Measurements from ENCODE around the gene DLK1. TPM values are rescaled to one million over a fixed set of nuclear protein-coding genes. Genes with fewer than 3 reads are reported as not detected.
A peak's percentile ranks its signal among the peaks of the same experiment; 100 is the strongest.

Gene DLK1
- total and polyA plus RNA-seq, 2 of the 13 experiments (the other 11 are each of a cell fraction or from before 2014, with no cell fraction given): 95.5 to 312 TPM

DNA sequence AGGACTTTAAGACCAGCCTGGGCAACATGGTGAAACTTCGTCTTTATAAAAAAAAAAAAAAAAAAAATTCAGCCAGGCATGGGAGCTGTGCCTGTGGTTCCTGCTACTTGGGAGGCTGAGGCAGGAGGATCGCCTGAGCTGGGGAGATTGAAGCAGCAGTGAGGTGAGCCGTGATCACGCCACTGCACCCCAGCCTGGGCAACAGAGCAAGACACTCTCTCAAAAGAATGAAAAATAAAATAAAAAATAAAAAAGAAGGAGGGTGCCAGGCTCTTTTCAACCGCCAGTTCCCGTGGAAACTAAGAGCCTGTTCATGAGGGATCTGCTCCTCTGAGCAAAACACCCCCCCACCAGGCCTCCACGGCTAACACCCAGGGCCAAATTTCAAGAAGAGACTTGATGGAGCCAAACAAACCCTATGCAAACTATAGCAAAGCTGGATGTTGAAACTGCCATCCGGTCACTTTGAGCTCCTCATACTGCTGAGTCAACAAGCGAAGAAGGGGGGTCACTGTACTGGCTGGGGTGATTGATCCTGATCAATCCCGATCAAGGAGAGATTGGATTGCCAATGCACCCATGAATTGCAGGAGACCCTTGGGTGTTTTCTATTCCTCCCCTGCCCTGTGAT, 23.4 kb downstream of the DLK1 start (continued):
- TF ChIP-seq CSRNP1 (CRISPR knock-in tag; IDR thresholded peaks at IDR 0.05) (no peak), FOSL2 (CRISPR knock-in tag; IDR thresholded peaks at IDR 0.05) (peak; percentile 85), GABPA (IDR thresholded peaks at IDR 0.05; ENCODE audit: low read depth, low read length) (no peak), GABPA (CRISPR knock-in tag; IDR thresholded peaks at IDR 0.05; ENCODE audit: low read depth) (peak; percentile 32; the same call in 1 of the 2 replicates), ZSCAN22 (CRISPR knock-in tag; IDR thresholded peaks at IDR 0.05) (no peak), ZNF773 (CRISPR knock-in tag; IDR thresholded peaks at IDR 0.05; ENCODE audit: borderline replicate concordance) (no peak), ZNF207 (IDR thresholded peaks at IDR 0.05; ENCODE audit: borderline replicate concordance) (no peak), ZSCAN31 (CRISPR knock-in tag; IDR thresholded peaks at IDR 0.05; ENCODE audit: low read depth) (no peak), ZNF629 (CRISPR knock-in tag; conservative IDR thresholded peaks at IDR 0.05) (no peak), YEATS2 (CRISPR knock-in tag; IDR thresholded peaks at IDR 0.05; ENCODE audit: borderline replicate concordance) (no peak), MAFG (CRISPR knock-in tag; IDR thresholded peaks at IDR 0.05) (no peak), POLR2A (IDR thresholded peaks at IDR 0.05; ENCODE audit: insufficient read depth in 1 of 2, low read depth in 2 of 2, low read length in 2 of 2) (no peak), ZNF703 (CRISPR knock-in tag; IDR thresholded peaks at IDR 0.05; ENCODE audit: borderline replicate concordance) (no peak), KDM1A (CRISPR knock-in tag; IDR thresholded peaks at IDR 0.05) (no peak), CCAR2 (optimal IDR thresholded peaks at IDR 0.05; ENCODE audit: low read depth, low read length) (no peak), CHCHD3 (CRISPR knock-in tag; IDR thresholded peaks at IDR 0.05) (no peak), ATF2 (CRISPR knock-in tag; IDR thresholded peaks at IDR 0.05) (peak; percentile 47; the same call in 1 of the 2 replicates), AGO1 (IDR thresholded peaks at IDR 0.05; ENCODE audit: low read depth, low read length, poor library complexity, severe bottlenecking) (no peak), KMT2B (CRISPR knock-in tag; IDR thresholded peaks at IDR 0.05) (no peak), ZBTB2 (CRISPR knock-in tag; IDR thresholded peaks at IDR 0.05; ENCODE audit: low read depth) (no peak), ZBTB7B (CRISPR knock-in tag; IDR thresholded peaks at IDR 0.05) (peak; percentile 40; the same call in 1 of the 2 replicates), ZNF850 (CRISPR knock-in tag; conservative IDR thresholded peaks at IDR 0.05) (no peak), U2AF2 (IDR thresholded peaks at IDR 0.05; ENCODE audit: low read depth, low read length) (no peak)
- TF ChIP-seq, protein P1, sequence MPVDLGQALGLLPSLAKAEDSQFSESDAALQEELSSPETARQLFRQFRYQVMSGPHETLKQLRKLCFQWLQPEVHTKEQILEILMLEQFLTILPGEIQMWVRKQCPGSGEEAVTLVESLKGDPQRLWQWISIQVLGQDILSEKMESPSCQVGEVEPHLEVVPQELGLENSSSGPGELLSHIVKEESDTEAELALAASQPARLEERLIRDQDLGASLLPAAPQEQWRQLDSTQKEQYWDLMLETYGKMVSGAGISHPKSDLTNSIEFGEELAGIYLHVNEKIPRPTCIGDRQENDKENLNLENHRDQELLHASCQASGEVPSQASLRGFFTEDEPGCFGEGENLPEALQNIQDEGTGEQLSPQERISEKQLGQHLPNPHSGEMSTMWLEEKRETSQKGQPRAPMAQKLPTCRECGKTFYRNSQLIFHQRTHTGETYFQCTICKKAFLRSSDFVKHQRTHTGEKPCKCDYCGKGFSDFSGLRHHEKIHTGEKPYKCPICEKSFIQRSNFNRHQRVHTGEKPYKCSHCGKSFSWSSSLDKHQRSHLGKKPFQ (CRISPR knock-in tag; IDR thresholded peaks at IDR 0.05; ENCODE audit: insufficient replicate concordance): no peak
- TF ChIP-seq, protein P2, sequence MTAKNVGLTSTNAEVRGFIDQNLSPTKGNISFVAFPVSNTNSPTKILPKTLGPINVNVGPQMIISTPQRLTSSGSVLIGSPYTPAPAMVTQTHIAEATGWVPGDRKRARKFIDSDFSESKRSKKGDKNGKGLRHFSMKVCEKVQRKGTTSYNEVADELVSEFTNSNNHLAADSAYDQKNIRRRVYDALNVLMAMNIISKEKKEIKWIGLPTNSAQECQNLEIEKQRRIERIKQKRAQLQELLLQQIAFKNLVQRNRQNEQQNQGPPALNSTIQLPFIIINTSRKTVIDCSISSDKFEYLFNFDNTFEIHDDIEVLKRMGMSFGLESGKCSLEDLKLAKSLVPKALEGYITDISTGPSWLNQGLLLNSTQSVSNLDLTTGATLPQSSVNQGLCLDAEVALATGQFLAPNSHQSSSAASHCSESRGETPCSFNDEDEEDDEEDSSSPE (CRISPR knock-in tag; IDR thresholded peaks at IDR 0.05): no peak
